NCI-H510A treated with DMSO at 0.1 percent for 48 hours (cell line): ENCODE data around the gene PLA2G4D.

Experiments used
- DNase-seq: peaks from one replicate; lab custom pipeline; 2025; lab: John Stamatoyannopoulos, UW

PLA2G4D gene, protein sequence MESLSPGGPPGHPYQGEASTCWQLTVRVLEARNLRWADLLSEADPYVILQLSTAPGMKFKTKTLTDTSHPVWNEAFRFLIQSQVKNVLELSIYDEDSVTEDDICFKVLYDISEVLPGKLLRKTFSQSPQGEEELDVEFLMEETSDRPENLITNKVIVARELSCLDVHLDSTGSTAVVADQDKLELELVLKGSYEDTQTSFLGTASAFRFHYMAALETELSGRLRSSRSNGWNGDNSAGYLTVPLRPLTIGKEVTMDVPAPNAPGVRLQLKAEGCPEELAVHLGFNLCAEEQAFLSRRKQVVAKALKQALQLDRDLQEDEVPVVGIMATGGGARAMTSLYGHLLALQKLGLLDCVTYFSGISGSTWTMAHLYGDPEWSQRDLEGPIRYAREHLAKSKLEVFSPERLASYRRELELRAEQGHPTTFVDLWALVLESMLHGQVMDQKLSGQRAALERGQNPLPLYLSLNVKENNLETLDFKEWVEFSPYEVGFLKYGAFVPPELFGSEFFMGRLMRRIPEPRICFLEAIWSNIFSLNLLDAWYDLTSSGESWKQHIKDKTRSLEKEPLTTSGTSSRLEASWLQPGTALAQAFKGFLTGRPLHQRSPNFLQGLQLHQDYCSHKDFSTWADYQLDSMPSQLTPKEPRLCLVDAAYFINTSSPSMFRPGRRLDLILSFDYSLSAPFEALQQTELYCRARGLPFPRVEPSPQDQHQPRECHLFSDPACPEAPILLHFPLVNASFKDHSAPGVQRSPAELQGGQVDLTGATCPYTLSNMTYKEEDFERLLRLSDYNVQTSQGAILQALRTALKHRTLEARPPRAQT

DNA sequence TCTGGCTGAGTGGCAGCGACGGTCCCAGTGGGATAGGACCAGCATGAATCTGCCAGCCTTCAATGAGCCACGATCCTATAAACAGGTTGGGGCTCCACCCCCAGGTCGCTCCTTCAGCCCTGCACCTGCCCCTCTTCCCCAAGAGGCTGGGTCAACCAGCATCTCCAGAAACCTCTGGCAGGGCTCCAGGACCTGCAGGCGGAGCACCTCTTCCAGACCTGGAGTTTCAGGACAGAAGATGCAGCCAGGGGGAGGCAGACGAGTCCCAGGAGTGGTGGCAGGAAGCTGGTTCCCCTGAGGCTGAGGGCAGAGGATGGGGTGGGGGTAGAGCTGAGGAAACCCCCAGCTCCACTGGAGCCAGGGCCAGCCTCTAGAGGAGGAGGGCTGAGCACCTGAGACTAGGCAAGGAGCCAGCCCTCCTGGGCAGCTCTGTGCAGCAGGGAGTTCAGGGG, at the start of gene PLA2G4D:
PLA2G4D (minus strand) TSS at position 51 of the 452 bp plus-strand sequence. CDS start 103 bp downstream, outside the sequence.
- DNase-seq, result peak; percentile 85

DNA sequence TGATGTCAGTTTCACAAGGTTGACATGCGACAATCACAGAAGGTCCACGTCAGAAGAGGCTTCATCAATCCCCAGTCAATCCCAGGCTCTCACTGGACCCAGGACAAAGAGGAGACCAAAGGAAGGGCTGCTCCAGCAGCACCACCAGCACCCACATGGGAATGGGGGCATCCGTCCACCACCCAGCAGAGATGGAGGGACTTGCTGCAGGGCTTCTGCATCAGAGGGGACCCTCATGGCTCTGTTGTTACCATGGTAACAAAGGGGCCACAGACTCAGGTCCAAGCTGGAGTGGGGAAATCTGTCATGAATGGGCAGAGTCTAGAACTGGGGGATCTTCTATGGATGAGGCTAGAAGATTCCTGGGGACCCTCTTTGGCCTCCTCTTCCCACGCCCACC, 49.0 kb upstream of the PLA2G4D start:
- no peak for DNase-seq

DNA sequence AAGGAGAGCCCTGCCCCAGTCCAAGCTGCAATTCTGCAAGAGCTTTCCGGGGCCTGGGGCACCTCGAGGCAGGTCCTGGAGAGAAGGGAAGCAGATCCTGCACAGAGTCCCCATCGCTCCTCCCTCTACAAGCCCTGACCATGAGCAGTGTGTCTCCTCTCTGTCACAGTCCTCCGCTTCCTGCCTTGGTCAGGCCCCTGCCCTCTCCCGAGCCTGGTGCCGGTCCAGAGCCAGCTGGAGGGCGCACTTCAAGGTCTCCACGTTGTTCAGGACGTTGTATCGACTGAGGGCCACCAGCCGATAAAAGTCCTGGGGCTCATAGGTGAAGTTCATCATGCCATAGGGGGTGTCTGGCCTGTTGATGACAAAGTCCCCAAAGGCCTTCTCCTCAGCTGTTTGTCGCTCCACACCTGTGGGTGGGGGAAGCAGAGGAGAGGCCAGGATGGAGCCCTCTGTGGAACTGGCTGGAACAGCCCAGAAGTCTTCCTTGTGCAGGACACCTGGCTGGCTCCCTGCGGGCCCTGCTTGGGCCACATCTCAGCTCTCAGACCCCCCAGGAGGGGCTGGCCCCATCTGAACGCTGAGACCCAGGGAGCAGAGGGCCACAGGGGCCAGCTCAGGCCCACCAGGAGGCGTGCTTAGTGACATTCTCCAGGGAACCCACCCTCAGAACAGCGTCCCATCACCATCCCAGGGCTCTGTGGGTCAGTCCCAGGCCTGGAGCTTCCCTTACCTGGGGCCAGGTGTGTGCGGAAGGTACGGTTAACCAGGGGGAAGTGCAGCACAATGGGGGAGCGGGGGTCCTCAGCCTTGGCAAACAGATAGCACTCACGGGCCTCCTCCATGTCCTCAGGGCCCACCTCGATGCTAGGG, 47.7 kb upstream of the PLA2G4D start:
- DNase-seq, result no peak

DNA sequence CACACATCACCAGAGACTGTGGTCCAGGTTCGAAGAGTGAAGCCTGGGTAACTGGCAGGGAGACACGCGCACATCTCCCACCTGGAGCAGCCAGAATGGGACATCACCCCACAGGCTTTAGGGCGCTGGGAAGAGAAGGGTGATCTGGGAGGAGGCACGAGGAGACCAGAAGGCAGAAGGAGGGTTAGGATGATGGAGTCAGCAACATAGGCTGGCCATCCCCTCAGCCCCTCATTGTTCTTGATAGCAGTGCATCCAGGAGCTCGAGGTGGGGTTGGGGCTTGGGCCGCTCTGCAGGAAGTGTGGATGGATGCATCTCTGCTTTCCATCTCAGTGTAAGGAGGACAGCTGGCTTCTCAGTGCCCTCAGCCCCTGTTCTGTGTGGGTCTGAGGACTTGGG, 46.9 kb upstream of the PLA2G4D start:
- no peak for DNase-seq

DNA sequence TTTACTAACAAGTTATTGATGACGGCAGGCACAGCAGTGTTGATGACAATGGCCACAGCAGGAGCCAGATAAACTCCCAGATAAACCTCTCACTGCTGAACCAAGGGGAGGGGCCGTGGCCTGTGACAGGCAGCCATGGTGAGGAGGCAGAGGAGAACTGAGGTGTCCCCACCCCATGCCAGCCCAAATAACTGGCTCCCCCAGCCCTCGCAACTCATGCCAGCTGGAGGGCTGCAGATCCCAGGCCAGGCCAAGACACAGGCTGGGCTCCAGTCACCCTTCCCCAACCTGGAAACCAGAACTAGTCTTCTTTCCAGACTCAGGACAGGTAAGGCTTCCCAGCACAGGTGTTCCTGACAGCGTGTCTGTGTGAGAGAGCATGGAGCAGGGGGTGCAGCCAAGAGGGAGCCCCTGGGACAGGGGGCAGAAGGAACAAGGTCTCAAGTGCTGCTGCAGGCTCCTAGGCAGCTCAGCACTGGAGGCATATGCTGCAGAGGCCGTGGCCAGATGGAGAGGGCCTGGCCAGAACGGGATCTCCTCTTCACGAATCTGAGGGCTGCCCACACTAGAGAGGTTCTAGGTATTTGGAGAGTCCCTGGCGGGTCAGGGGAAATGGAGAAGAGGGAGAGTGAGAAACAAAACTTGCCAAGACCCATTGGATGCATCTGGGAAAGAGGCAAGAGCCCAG, 46.2 kb upstream of the PLA2G4D start:
- DNase-seq, result no peak

DNA sequence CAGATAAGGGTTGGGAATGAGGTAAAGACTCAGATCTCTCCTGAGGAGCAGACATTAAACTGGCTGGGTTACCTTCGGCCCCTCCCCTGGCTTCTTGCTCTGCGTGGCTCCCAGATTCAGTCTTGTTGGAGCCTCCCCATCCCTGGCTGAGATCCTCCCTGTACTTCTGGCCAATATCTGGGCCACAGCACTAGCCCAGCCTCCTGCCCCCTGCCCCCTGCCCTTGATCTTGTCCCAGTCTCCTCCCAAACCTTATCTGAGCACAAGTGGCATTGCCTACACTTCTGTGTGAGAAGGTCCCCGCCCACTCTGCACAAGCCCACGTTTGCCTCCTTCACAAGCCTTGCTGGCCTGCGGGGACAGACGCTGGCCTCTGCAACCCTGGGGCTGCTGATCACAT, 45.2 kb upstream of the PLA2G4D start:
- DNase-seq, result no peak

DNA sequence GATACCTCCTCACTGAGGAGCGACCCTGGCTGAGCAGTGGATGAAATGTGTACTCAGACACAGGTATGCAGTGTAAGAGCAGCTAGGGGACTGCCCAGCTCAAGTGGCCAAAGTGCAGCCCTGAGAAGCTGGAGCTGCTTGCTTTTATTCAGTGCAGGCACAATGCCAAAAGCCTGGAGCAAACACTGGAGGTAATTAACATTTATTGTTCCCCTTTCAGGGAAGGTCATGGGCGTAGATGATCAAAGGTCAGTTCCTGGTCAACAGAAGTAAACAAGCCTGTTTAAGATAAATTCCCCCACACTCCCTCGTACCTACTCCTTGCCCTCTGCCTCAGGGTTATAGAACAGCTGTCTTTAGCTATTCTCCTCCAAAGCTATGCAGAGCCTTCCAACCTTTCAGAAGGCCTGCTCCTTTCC, 44.6 kb upstream of the PLA2G4D start:
- no peak for DNase-seq

DNA sequence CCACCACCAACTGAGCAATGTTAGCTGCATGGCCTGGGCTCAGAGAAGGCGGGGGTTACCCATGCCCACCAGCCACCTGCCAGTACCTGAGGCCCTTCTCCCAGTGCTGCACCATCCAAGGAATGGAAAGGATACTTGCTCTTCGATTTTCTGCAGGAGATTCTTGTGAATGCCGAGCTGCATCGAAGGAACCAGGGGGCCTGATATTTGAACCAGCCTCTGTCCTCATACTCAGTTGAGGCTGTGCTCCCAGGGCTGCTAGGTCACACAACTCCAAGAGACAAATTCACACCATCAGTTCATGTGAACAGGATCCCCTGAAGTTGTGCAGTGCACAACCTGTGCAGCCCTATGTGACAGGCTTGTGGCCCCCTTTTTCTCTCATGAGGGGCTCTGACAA, 44.0 kb upstream of the PLA2G4D start:
- DNase-seq, result no peak

DNA sequence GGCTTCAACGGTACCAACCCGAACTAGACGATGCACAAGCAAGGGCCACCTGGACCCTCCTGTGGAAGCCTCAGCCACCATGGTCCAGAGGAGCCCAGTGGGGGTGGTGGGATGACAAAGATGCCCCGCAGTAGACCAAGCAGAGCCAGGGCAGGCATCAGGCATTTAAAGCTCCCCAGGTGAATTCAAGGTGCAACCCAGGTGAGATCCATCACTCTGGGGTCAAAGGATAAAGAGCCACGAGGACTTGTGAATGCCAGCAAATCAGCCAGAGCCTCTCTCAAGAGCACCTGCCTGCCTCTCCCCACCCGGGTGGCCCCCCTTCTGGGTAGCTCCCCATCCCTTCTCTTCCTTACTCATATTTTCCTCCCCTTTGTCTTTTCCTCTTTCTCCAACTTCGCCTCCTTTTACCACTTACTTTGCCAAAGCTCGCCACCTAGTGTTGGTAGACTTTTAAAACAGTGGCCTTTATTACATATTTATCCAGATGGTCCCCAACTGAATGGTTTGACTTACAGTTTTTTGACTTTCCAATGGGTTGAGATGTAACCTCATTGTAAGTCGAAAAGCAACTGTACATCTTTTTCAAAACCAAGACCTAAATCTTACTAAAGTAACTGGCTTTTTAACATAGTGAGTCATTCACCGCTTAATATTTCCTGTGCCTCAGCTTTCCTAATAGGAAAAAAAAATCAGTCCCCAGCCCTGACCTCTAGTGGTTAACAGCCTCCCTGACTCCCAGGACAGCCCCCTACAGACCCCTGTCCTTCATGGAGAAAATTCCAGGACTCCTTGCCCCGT, 43.3 kb upstream of the PLA2G4D start:
- peak; percentile 73 for DNase-seq

DNA sequence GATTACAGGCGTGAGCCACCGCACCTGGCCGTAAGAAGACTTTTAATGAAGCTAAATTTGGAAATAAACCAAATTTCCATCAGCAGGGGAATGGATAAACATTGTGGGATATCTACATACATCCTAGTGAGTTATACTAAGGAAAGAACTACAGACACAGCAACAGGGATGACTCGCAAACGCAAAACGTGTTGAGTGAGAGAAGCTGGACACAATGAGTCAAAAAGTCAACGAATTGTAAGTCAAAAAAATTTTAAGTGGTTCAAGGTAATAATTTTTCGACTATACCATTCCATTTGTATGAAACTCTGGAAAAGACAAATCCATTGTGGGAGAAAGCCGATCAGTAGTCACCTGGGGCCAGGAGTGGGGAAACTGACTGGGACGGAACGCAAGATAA, 42.2 kb upstream of the PLA2G4D start:
- DNase-seq, result no peak

DNA sequence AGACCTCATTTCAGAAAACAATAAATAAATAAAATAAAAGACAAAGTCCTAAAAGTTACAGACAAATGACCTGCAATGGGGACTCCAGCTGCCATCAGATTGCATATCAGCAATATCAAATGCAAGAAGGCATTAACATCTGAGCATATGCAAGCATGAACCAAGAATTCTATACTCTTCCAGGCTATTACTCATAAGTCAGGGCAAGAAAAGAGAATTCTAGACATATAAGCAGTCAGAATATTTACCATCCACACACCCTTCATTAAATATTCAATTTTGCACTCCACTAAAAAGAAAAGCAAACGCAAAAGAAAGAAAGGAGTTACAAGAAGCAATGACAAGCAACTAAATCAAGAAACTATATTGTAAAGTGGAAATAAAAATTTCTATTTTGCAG, 41.0 kb upstream of the PLA2G4D start:
- DNase-seq, result no peak

DNA sequence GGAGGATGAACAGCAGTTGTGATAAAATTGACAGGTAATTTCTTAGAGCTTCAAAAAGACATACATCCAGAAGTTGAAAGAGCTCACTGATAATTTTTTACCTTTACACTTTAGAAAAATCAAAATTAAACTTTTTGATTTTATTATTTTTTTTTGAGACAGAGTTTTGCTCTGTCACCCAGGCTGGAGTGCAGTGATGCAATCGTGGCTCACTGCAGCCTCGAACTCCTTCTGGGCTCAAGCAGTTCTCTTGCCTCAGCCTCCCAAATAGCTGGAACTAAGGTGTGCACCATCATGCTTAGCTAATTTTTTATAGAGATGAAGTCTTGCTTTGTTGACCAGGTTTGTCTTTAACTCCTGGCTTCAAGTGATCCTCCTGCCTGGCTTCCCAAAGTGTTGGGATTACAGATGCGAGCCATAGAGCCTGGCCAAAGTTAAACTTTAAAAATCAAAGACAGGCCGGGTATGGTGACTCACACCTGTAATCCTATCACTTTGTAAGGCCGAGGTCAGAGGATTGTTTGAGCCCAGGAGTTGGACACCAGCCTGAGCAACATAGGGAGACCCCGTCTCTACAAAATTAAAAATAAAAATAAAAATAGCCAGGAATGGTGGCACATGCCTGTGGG, 40.4 kb upstream of the PLA2G4D start:
- no peak for DNase-seq

DNA sequence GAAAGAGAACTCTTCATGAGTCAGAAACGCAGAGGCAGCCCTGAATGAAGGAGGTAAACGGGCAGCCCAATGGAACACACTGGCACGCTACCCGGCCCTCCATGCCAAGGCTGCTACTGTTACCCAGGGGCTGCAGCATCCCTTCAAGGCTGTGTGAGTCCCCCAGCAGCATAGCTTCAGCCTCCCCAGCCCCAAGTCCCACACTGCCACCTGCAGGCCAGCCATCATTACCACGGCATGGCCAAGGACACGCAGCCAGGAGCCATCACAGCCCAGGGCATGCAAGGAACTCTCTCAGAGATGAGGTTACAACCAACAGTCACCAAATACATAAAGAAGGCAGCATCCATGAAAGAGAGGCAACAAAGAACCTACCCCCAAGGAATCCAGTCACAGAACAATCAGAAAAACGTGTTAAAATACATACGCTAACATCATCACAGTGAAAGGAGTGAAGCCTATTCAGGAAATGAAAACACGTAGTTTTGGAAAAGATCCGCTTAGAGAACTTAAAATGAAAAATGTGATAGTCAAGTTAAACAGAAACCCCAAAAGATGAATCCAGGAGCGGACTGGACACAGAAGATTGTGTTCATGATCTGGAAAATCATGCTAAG, 39.6 kb upstream of the PLA2G4D start:
- DNase-seq, result peak; percentile 35

DNA sequence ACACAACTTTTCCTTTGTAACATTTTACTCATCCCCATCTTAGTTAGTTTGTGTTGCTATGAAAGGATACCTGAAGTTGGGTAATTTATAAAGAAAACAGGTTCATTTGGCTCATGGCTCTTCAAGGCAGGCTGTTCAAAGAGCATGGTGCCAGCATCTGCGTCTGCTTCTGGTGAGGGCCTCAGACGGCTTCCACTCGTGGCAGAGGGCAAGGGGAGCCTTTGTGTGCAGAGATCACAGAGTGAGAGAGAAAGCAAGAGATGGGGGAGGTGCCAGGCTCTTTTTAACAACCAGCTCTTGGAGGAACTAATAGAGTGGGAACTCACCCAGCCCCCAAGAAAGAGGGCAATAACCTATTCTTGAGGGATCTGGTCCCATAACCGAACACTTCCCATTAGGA, 39.0 kb upstream of the PLA2G4D start:
- no peak for DNase-seq

DNA sequence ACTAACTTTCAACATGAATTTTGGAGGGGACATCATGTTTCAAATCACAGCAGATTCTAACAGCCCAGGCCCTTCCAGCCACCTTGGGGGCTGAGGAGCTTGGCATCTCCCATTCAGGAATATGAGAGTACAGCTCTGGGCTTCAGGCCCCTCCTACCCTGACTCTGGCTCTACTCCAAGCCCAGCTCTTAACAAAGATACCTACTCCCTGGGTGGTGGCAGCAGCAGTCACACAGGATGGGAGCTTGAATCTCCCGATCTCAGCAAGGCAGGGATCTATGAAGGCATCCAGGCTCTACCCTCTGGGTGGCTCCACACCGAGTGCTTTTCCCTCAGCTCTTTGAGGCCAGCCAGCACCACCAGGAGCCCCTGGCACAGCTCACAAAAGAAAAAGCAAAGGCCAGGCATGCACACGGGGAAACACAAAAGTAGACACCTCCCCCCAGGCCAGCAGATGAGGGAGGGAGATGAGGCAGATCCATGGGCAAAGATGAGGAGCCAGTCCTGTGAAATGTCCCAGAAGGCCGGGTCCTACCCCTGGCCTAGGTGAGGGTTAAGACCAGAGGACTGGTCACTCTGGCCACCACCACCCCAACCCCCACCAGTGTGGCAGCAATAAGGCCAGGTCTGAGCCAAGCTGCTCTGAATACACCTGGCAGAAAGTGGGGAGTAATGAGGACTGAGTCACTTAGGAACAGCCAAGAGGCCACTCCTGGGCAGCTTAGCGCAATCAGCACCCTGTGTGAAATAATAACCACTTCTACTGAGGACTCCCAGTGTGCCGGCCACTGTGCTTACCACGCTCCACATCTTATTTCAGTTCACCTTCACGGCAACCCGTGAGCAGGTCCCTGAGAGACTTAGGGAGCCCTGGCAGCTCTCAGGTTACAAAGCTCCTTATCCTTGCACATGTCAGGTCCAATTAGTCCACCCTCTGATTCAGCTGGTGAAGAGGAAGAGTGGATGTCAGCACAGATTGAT, 37.8 kb upstream of the PLA2G4D start:
- DNase-seq, result peak; percentile 52

DNA sequence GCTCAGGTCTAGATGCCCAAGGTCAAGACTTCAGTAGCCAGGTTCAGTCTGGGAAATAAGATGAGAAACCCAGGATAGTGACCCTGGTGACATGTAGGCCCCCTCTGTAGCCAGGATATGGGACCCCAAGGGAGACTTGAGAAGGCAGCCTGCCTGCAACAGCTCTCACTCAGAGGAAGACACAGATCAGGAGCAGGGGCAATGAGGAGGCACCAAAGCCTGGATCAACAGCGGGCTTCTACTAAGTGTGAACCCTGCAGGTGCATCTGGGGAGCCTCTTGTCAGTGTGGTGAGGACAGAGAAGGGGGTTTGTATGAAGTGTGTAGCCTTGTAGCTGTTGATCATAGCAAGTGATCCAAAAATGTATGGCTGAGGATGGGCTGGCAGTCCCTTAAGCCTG, 36.6 kb upstream of the PLA2G4D start:
- no peak for DNase-seq

DNA sequence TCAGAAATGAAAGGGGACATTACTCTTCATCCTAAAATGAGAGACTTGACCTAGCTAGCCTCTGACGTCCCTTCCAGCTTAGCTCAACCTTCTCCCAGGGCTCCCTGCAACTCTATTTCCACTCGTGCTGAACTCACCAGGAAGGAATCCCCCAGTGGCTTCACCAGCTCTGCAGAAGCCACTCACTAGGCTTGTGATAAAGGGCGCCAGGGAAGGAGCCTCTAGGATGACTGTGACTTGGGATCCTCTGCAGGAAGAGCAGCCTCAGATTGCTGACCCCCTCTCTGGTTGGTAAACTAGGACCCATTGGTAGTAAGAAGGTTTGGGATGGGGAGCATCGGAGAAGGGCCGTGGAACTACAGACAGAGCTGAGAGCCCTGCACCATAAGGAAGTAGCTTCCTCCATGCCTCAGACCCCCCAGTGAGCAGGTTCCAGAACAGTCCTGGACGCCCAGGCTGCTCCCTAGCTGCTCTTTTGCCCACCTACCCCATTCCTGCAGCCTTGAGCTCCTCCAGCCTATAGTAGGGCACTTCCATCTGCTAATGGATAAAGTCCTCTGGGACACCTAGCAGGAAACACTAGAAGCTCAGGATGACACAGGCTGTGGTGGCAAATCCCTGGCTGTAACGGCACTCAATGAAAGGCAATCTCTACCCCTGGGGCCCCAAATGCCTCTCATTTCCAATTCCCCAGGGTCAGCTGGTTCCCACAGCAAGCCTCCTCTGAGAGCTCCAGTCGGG, 36.1 kb upstream of the PLA2G4D start:
- no peak for DNase-seq

DNA sequence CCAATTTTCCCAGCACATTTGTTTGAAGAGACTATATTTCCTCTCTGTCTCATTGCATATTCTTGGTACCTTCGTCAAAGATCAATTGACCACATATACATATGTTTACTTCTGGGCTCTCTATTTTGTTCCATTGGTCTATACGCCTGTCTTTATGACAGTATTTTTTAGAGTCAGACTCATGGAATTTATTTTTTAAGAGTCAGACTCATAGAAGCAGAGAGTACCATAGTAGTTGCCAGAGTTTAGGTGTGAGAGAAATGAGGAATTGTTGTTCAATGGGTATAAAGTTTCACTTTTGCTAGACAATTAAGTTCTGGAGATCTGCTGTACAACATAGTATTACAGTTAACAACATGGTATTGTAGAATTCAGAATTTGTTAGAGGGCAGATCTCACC, 35.0 kb upstream of the PLA2G4D start:
- no peak for DNase-seq
